Fibroblast of pulmonary artery (primary cell): ENCODE measurements around the gene GPR39.

Experiments
- DNase-seq: peaks from one replicate; pipeline ENCODE4 v3.0.0-alpha.2; 2010; ENCODE audit warnings: low read depth
- H3K4me3 ChIP-seq: replicated peaks from 2 replicates; pipeline ENCODE4 v1.5.1; 2011; ENCODE audit warnings: low read depth, mild to moderate bottlenecking, control low read depth, low read length, moderate library complexity
- CTCF ChIP-seq: IDR thresholded peaks from 2 replicates; pipeline ENCODE4 v1.5.1; 2011; ENCODE audit warnings: mild to moderate bottlenecking, control low read depth, low read length, inconsistent platforms; ENCODE audit errors: missing control alignments

Gene GPR39

GRCh38 chr2:132656266-132656975 is 239.8 kb downstream of the GPR39 start:
- no peak overlapping the region for H3K4me3 ChIP-seq
- TF ChIP-seq CTCF = no peak
- DNase-seq = no peak

- DNase-seq = no peak
- no peak overlapping the region for H3K4me3 ChIP-seq
- TF ChIP-seq CTCF = no peak
These were observed 242.7 kb downstream of the GPR39 start for GRCh38 chr2:132659331-132659730.

GRCh38 chr2:132662732-132663131 is 246.1 kb downstream of the GPR39 start:
- no peak for DNase-seq
- no peak overlapping the region for H3K4me3 ChIP-seq
- TF ChIP-seq CTCF = no peak

- no peak for TF ChIP-seq CTCF
- H3K4me3 ChIP-seq = no peak overlapping the region
- DNase-seq = no peak
These were observed 247.5 kb downstream of the GPR39 start for GRCh38 chr2:132664096-132664495.

- no peak overlapping the region for H3K4me3 ChIP-seq
- DNase-seq = no peak
- no peak for TF ChIP-seq CTCF
These were observed 249.0 kb downstream of the GPR39 start for GRCh38 chr2:132665401-132666140.

GRCh38 chr2:132667706-132668105 is 251.1 kb downstream of the GPR39 start:
- no peak overlapping the region for H3K4me3 ChIP-seq
- TF ChIP-seq CTCF = no peak

More at GRCh38 chr2:132667706-132668105, 251.1 kb downstream of the GPR39 start:
- DNase-seq = no peak
